C4-2B (cell line): Measurements from ENCODE around the gene TLE2.
"Not testable (repeated sequence)": the region's sequence is repeated elsewhere in the genome, so short reads cannot be mapped to it uniquely, and the experiment has no call there.

ENCODE experiments used
- H3K27ac ChIP-seq: fragments of 450-650 bp; 2 replicates; pipeline ENCODE4 v1.5.1; 2017
- CTCF ChIP-seq: fragments of 450-650 bp; conservative IDR thresholded peaks from 2 replicates; pipeline ENCODE4 v1.5.1; 2017; ENCODE audit warnings: mild to moderate bottlenecking
- ZFX ChIP-seq: fragments of 450-650 bp; IDR thresholded peaks from 2 replicates; pipeline ENCODE4 v1.6.1; 2017

TLE2 gene

GRCh38 chr19:3019211-3019854 is 9.7 kb downstream of the TLE2 start:
- H3K27ac ChIP-seq, result no peak overlapping the region
- TF ChIP-seq CTCF (no peak), ZFX (no peak)

GRCh38 chr19:3017923-3018322 is 11.2 kb downstream of the TLE2 start:
- TF ChIP-seq ZFX (no peak), CTCF (no peak)
- no peak overlapping the region for H3K27ac ChIP-seq

- TF ChIP-seq ZFX (no peak), CTCF (no peak)
- no peak overlapping the region for H3K27ac ChIP-seq
These were observed 13.7 kb downstream of the TLE2 start for GRCh38 chr19:3015126-3016057.

- H3K27ac ChIP-seq, result no peak overlapping the region
- TF ChIP-seq ZFX (no peak), CTCF (no peak)
These were observed 14.9 kb downstream of the TLE2 start for GRCh38 chr19:3014135-3014534.

DNA sequence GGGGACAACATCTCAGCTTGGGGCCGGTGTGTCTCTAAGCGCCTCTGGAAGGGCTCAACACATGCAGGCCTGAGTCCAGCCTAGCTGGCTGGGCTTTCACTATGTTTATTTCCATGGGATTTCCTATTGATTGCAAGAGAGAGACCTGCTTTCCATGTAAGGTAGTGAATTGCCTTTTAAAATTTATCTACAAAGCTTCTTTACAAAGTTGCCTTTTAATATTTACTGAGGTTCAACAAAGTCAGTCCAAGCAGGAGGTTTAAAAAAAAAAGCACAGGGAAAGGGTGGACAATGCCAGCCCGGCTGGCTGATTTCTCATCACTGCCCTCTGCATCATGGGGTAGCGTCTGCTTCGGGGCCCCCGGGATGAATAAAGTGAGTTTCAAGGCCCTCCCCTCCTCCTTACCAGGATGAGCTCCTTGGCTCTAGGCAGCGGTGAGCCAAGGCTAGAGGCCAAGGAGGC is 15.8 kb downstream of the TLE2 start:
- TF ChIP-seq ZFX (no peak), CTCF (no peak)
- no peak overlapping the region for H3K27ac ChIP-seq

DNA sequence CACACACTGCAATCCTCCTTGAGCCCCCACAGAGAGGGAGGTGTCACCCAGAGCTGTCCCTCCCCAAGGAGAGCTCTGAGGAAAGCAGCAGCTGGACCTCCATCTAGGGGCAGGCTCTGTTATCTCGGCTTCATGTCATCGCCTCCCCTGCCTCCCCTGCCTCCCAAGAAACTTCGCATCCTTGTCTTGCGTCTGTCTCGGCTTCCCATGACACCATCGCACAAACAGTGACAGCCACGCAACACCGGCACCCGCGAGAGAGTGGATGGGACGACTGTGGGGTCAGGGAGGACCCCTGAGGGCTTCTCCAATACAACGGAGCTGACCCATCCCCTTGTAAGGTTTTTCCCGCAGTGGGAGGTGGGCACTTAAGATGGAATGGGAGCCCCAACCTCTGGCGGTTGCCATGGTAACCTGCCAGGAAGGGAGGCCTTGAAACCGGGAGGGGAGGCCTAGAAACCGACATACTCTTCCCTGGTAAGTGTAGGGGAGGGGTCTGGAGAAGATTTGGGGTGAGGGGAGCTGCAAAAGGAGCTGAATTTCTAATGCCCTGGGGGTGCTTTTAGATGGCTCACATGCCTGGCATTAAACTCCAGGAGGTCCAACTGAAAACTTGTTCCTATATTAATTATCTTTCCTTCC is 16.3 kb downstream of the TLE2 start:
- no peak for TF ChIP-seq CTCF
- TF ChIP-seq ZFX, result no peak
- no peak overlapping the region for H3K27ac ChIP-seq

GRCh38 chr19:3012059-3012458 is 17.0 kb downstream of the TLE2 start:
- not testable (repeated sequence) for H3K27ac ChIP-seq
